ENCODE results near the gene ENPP1.

Gene ENPP1

GRCh38 chr6:131807644-131808459, at the start of gene ENPP1:
Gene ENPP1, plus strand, starts transcription at chr6:131808020. Its CDS starts 16 bp downstream, at chr6:131808036.
- DNase-seq (ENCODE audit: low spot score): peak; percentile 74

GRCh38 chr6:131758920-131759319, 48.9 kb upstream of the ENPP1 start:
- DNase-seq (ENCODE audit: low spot score): no peak

GRCh38 chr6:131761060-131761761, 46.6 kb upstream of the ENPP1 start:
- peak; percentile 8 for DNase-seq (ENCODE audit: low spot score)

- DNase-seq (ENCODE audit: low spot score): no peak
Measured at GRCh38 chr6:131761762-131762067, 46.1 kb upstream of the ENPP1 start.

- DNase-seq (ENCODE audit: low spot score): no peak
Measured at GRCh38 chr6:131762984-131763383, 44.8 kb upstream of the ENPP1 start.

GRCh38 chr6:131763749-131764148, 44.1 kb upstream of the ENPP1 start:
- no peak for DNase-seq (ENCODE audit: low spot score)

GRCh38 chr6:131764350-131764749, 43.5 kb upstream of the ENPP1 start:
- no peak for DNase-seq (ENCODE audit: low spot score)

- peak; percentile 36 for DNase-seq (ENCODE audit: low spot score)
Measured at GRCh38 chr6:131765081-131765803, 42.6 kb upstream of the ENPP1 start.

GRCh38 chr6:131765804-131766135, 42.0 kb upstream of the ENPP1 start:
- no peak for DNase-seq (ENCODE audit: low spot score)

- DNase-seq (ENCODE audit: low spot score): no peak
Measured at GRCh38 chr6:131766631-131767030, 41.2 kb upstream of the ENPP1 start.

GRCh38 chr6:131768964-131769363, 38.9 kb upstream of the ENPP1 start:
- no peak for DNase-seq (ENCODE audit: low spot score)

GRCh38 chr6:131769385-131770141, 38.3 kb upstream of the ENPP1 start:
- DNase-seq (ENCODE audit: low spot score): no peak

GRCh38 chr6:131770776-131771175, 37.0 kb upstream of the ENPP1 start:
- DNase-seq (ENCODE audit: low spot score): no peak

- DNase-seq (ENCODE audit: low spot score): no peak
Measured at GRCh38 chr6:131773284-131773950, 34.4 kb upstream of the ENPP1 start.

GRCh38 chr6:131775886-131776285, 31.9 kb upstream of the ENPP1 start:
- DNase-seq (ENCODE audit: low spot score): no peak

GRCh38 chr6:131776985-131777384, 30.8 kb upstream of the ENPP1 start:
- DNase-seq (ENCODE audit: low spot score): no peak

- no peak for DNase-seq (ENCODE audit: low spot score)
Measured at GRCh38 chr6:131778169-131778568, 29.7 kb upstream of the ENPP1 start.

GRCh38 chr6:131779304-131779703, 28.5 kb upstream of the ENPP1 start:
- no peak for DNase-seq (ENCODE audit: low spot score)

GRCh38 chr6:131780600-131780999, 27.2 kb upstream of the ENPP1 start:
- DNase-seq (ENCODE audit: low spot score): no peak

- no peak for DNase-seq (ENCODE audit: low spot score)
Measured at GRCh38 chr6:131781687-131782086, 26.1 kb upstream of the ENPP1 start.

GRCh38 chr6:131782764-131783163, 25.1 kb upstream of the ENPP1 start:
- DNase-seq (ENCODE audit: low spot score): no peak

GRCh38 chr6:131784561-131784960, 23.3 kb upstream of the ENPP1 start:
- DNase-seq (ENCODE audit: low spot score): no peak
